IMR-90 (cell line): Measurements from ENCODE around the gene SNRPD1.
A peak's percentile ranks its signal among the peaks of the same experiment; 100 is the strongest.

Experiments used
- BHLHE40 ChIP-seq: fragments of 150-350 bp; IDR thresholded peaks from 2 replicates; pipeline ENCODE4 v1.6.1; 2016; ENCODE audit warnings: mild to moderate bottlenecking, low read depth, low read length
- CTCF ChIP-seq: conservative IDR thresholded peaks from 2 replicates; pipeline ENCODE4 v1.5.1; 2012; ENCODE audit warnings: mild to moderate bottlenecking, low read depth, low read length, improper control_type of control experiment
- RCOR1 ChIP-seq: IDR thresholded peaks from 2 replicates; pipeline ENCODE4 v1.6.1; 2012; ENCODE audit warnings: mild to moderate bottlenecking, low read length, improper control_type of control experiment; ENCODE audit not compliant: insufficient replicate concordance

GRCh38 chr18:21672521-21673267 lies 60.6 kb downstream of the SNRPD1 start:
- no peak for TF ChIP-seq CTCF
- peak; percentile 25; the same call in 1 of the 2 replicates for TF ChIP-seq BHLHE40
- TF ChIP-seq RCOR1, result no peak
